Osteocyte (in vitro differentiated cells): ENCODE results near the gene OTUB2. TPM values are rescaled to one million over a fixed set of nuclear protein-coding genes. Genes with fewer than 3 reads are reported as not detected.

Experiments used
- DNase-seq: peaks from one replicate; pipeline ENCODE4 v3.0.0; 2021; ENCODE audit warnings: mixed read lengths; ENCODE audit not compliant: unreplicated experiment; ENCODE audit errors: extremely low spot score
- H3K27ac Mint-ChIP-seq: one replicate; pipeline ENCODE4 v1.8.0; 2021; ENCODE audit warnings: mild to moderate bottlenecking, mixed read lengths; ENCODE audit not compliant: unreplicated experiment
- H3K27me3 Mint-ChIP-seq: one replicate; pipeline ENCODE4 v1.8.0; 2021; ENCODE audit warnings: mixed read lengths; ENCODE audit not compliant: unreplicated experiment
- H3K36me3 Mint-ChIP-seq: one replicate; pipeline ENCODE4 v1.8.0; 2021; ENCODE audit warnings: mixed read lengths; ENCODE audit not compliant: unreplicated experiment
- H3K4me1 Mint-ChIP-seq: one replicate; pipeline ENCODE4 v1.8.0; 2021; ENCODE audit warnings: mixed read lengths; ENCODE audit not compliant: unreplicated experiment
- H3K4me3 Mint-ChIP-seq: one replicate; pipeline ENCODE4 v1.8.0; 2021; ENCODE audit warnings: mild to moderate bottlenecking, moderate library complexity, mixed read lengths; ENCODE audit not compliant: unreplicated experiment
- H3K9me3 Mint-ChIP-seq: one replicate; pipeline ENCODE4 v1.8.0; 2021; ENCODE audit warnings: mixed read lengths; ENCODE audit not compliant: unreplicated experiment
- total RNA-seq: library from RNA; stranded (reverse); gene quantifications from 2 replicates; pipeline ENCODE4 v1.2.1, GENCODE V29; 2021
- TF ChIP-seq, protein P1 (sequence below): fragments of 200-600 bp; sonication (generic); IDR thresholded peaks from 2 replicates; pipeline ENCODE4 v1.5.0; 2021; ENCODE audit warnings: antibody characterized with exemption, mild to moderate bottlenecking, moderate library complexity

OTUB2 gene
- total RNA-seq, 1 donor from 2014 or later, result 1.3 TPM

DNA sequence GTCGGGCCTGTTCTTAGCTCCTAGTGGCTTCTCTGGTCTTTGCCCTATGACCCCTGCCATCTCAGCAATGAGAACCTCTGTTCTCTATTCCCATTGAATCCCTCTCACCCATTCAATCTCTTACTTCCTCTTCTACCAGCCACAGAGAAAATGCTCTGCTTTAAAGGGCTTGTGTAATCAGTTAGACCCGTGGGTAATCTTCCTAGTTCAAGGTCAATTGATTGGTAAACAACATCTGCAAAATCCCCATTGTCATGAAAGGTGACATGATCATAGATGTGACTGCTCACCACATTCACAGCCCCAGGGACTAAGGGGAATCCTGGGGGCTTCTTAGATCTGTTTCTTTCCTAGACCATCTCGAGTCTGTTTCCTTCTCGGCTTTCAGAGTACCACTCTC lies 36.2 kb upstream of the OTUB2 start:
- Mint-ChIP-seq H3K4me3 (no peak overlapping the region), H3K36me3 (no peaks in the 10 kb centered on the region), H3K27me3 (peaks cover 27% of the 10 kb centered on the region), H3K9me3 (no peaks in the 10 kb centered on the region), H3K4me1 (peaks cover 10% of the 10 kb centered on the region), H3K27ac (no peak overlapping the region)
- TF ChIP-seq, protein P1, sequence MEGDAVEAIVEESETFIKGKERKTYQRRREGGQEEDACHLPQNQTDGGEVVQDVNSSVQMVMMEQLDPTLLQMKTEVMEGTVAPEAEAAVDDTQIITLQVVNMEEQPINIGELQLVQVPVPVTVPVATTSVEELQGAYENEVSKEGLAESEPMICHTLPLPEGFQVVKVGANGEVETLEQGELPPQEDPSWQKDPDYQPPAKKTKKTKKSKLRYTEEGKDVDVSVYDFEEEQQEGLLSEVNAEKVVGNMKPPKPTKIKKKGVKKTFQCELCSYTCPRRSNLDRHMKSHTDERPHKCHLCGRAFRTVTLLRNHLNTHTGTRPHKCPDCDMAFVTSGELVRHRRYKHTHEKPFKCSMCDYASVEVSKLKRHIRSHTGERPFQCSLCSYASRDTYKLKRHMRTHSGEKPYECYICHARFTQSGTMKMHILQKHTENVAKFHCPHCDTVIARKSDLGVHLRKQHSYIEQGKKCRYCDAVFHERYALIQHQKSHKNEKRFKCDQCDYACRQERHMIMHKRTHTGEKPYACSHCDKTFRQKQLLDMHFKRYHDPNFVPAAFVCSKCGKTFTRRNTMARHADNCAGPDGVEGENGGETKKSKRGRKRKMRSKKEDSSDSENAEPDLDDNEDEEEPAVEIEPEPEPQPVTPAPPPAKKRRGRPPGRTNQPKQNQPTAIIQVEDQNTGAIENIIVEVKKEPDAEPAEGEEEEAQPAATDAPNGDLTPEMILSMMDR, result no peak
- DNase-seq, result no peak

DNA sequence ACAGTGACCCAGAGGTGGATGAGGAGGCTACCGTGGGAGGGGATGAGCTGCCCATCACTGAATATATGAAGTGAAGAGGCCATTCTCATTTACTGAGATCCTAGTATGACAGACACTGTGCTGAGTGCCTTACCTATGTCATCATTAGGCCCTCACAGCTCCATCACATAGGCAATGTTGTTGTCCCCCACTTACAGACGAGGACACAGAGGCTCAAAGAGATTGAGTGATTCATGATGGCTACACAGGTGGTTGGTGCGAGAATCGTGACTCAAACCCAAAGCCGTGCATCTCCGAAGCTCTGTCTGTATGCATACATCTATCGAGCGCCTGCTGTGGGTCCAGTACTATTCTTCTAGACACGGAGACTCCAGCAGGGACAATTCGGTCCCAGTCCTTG lies 34.9 kb upstream of the OTUB2 start:
- TF ChIP-seq, protein P1, result no peak
- H3K4me3 Mint-ChIP-seq, result no peak overlapping the region
- peaks cover 36% of the 10 kb centered on the region for H3K27me3 Mint-ChIP-seq
- DNase-seq, result no peak
- H3K27ac Mint-ChIP-seq, result no peak overlapping the region
- no peaks in the 10 kb centered on the region for H3K36me3 Mint-ChIP-seq
- peaks cover 10% of the 10 kb centered on the region for H3K4me1 Mint-ChIP-seq
- no peaks in the 10 kb centered on the region for H3K9me3 Mint-ChIP-seq

DNA sequence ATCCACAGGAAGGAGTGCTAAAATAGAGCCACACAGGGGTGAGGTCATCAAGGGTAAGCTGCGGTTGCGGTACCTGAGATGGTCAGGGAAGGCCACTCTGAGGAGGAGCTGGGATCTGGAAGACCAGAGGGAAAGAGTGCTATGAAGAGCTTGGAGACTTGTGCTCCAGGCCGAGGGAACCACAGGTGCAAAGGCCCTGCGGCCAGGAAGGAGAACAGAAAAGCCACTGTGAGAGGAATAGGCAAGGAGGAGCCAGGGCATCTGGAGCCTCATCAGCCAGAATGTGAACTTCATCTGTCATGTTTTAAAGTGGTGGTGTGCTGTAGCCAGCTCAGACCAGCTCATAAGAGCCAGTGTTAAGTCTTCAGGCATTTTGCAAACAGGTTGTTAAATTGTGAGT lies 34.5 kb upstream of the OTUB2 start:
- Mint-ChIP-seq H3K27ac (no peak overlapping the region), H3K4me1 (peaks cover 8% of the 10 kb centered on the region), H3K9me3 (no peaks in the 10 kb centered on the region), H3K36me3 (no peaks in the 10 kb centered on the region), H3K4me3 (no peak overlapping the region), H3K27me3 (peaks cover 36% of the 10 kb centered on the region)
- TF ChIP-seq, protein P1, result no peak
- DNase-seq, result no peak

DNA sequence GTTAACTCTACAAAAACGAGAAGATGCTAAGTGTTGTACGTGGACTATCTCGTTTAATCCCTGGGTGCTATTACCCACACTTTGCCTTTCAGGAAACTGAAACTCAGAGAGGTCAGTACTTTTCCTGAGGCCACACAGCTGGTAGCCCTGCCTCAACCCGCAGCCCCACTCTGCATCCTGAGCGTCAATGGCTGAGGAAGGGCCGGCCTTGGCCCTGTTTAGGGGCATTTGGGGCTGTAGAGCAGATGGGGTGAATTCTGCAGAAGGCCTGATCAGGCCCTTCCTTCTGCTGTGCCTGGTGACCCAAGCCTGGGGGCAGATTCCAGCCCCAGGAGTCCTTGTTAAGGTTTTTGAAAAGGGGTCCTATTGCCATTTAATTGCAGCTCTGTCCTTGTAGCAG lies 32.8 kb upstream of the OTUB2 start:
- DNase-seq, result no peak
- Mint-ChIP-seq H3K4me1 (no peaks in the 10 kb centered on the region), H3K4me3 (no peak overlapping the region), H3K36me3 (no peaks in the 10 kb centered on the region), H3K9me3 (no peaks in the 10 kb centered on the region), H3K27ac (no peak overlapping the region), H3K27me3 (peaks cover 39% of the 10 kb centered on the region)
- TF ChIP-seq, protein P1, result no peak

DNA sequence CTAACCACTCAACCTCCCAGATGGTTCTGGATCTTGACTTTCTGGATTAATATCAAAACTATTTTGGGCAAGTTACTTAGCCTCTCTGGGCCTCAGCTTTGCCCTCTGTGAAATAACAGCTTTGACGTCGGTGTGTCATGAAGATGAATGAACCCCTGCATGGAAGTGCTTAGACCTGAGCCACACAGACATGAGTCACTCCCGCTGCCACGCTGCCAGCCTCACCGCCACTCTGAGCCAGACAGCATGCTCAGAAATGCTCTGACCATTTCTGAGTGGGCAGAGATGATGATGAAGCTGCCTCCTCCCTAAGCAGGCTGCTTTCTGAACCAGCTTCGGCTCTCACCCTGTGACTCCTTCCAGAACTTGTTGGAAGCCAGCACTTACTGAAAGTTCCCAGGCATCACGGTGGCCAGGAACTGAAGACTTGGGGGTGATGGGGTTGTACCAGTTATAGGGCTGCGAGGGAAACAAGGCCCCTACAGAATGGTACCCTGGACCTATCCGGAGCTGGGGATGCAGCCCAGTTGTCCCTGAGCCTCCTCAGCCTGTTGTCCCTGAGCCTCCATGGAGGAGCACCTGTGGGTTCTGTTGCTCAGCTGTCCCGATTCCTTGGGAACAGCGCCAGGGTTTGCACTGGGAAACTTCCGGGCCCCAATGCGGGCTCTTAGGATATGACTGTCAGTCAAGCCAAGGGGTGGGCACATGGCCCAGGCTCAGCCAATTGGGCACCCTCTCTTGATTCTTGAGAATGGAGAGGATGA lies 31.0 kb upstream of the OTUB2 start:
- Mint-ChIP-seq H3K27ac (no peak overlapping the region), H3K4me1 (no peaks in the 10 kb centered on the region), H3K4me3 (no peak overlapping the region), H3K27me3 (peaks cover 42% of the 10 kb centered on the region), H3K36me3 (no peaks in the 10 kb centered on the region), H3K9me3 (no peaks in the 10 kb centered on the region)
- DNase-seq, result no peak
- TF ChIP-seq, protein P1, result no peak
